Measurements from ENCODE around the gene SRSF11. TPM values are rescaled to one million over a fixed set of nuclear protein-coding genes. Genes with fewer than 3 reads are reported as not detected.
A peak's percentile ranks its signal among the peaks of the same experiment; 100 is the strongest.

SRSF11 gene
- total RNA-seq, 1 donor: 147 TPM

- H3K4me3 ChIP-seq (ENCODE audit: low read depth, low read length): no peak overlapping the region
- TF ChIP-seq CTCF (IDR thresholded peaks at IDR 0.05; ENCODE audit: insufficient read depth, low read depth, low read length): no peak
- no peak for DNase-seq (ENCODE audit: low read depth)
Measured at GRCh38 chr1:70195342-70195741, 25.8 kb upstream of the SRSF11 start.

DNA sequence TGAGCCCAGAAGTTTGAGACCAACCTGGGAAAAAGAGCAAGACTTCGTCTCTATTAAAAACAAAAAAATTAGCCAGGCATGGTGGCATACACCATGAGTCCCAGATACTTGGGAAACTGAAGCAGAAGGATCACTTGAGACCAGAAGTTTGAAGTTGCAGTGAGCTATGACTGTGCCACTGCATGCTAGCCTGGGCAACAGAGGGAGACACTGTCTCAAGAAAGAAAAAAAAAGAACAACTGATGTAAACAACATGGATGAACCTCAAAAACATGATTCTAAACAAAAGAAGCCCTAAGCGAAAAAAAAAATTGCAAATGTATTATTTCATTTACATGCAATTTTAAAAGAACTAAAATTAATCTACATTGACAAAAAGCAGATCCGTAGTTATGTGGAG lies 24.8 kb upstream of the SRSF11 start:
- no peak for TF ChIP-seq CTCF (IDR thresholded peaks at IDR 0.05; ENCODE audit: insufficient read depth, low read depth, low read length)
- DNase-seq (ENCODE audit: low read depth): no peak
- H3K4me3 ChIP-seq (ENCODE audit: low read depth, low read length): no peak overlapping the region

DNA sequence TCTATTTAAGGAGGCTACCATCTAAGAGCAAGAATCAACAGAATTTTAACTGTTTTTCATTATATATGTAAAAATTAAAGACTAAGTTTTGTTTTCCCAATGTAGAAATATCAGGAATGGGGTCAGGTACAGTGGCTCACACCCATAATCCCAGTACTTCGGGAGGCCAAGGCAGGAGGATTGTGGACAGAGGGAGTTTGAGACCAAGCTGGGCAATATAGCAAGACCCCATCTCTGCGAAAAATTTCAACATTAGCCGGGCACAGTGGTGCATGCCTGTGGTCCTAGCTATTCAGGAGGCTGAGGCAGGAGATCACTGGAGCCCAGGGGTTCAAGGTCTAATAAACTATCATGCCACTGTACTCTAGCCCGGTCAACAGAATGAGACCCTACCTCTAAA lies 21.1 kb upstream of the SRSF11 start:
- DNase-seq (ENCODE audit: low read depth): no peak
- no peak overlapping the region for H3K4me3 ChIP-seq (ENCODE audit: low read depth, low read length)
- TF ChIP-seq CTCF (IDR thresholded peaks at IDR 0.05; ENCODE audit: insufficient read depth, low read depth, low read length): no peak

GRCh38 chr1:70202173-70202758 lies 18.9 kb upstream of the SRSF11 start:
- no peak overlapping the region for H3K4me3 ChIP-seq (ENCODE audit: low read depth, low read length)
- DNase-seq (ENCODE audit: low read depth): no peak
- TF ChIP-seq CTCF (IDR thresholded peaks at IDR 0.05; ENCODE audit: insufficient read depth, low read depth, low read length): no peak

DNA sequence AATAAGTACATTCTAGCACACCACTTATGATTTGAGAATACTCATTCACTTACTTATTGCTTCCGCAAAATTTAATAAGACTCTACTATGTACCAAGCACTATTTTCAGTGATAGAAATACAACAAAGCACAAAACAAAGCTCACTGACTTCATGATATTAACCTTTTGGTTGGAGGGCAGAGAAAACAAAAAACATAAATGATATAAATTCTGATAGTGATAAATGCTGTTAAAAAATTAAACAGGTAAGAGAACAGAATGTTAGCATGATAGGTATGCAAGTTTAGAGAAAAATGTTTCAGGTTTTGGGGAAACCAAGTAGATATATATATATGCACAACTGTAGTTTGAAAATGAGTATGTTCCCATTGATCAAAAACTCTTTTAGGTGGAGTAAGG lies 17.0 kb upstream of the SRSF11 start:
- no peak for TF ChIP-seq CTCF (IDR thresholded peaks at IDR 0.05; ENCODE audit: insufficient read depth, low read depth, low read length)
- DNase-seq (ENCODE audit: low read depth): no peak
- peak overlapping the region; percentile 99 for H3K4me3 ChIP-seq (ENCODE audit: low read depth, low read length)

- DNase-seq (ENCODE audit: low read depth): peak; percentile 4
- peak overlapping the region; percentile 99 for H3K4me3 ChIP-seq (ENCODE audit: low read depth, low read length)
- TF ChIP-seq CTCF (IDR thresholded peaks at IDR 0.05; ENCODE audit: insufficient read depth, low read depth, low read length): no peak
Measured at GRCh38 chr1:70204600-70204999, 16.6 kb upstream of the SRSF11 start.

DNA sequence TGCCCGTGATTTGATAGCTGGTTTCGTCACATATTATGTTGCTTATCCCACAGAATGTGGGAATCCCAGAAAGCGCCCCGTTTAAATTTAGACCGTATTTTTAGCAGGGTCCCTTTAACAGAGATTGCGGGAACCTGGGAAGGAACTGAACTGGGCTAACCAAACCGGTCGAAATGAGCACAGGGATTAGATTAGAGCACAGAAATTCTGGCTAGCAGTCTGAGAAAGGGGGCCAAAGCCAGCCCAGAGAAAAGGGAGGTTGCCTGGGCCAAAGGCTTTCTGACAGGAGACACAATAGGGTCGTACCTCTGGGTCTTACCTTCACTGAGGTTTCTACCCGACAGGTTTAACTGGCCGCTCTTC lies 16.1 kb upstream of the SRSF11 start:
- no peak for DNase-seq (ENCODE audit: low read depth)
- TF ChIP-seq CTCF (IDR thresholded peaks at IDR 0.05; ENCODE audit: insufficient read depth, low read depth, low read length): no peak

More for the DNA sequence above, 16.1 kb upstream of the SRSF11 start:
- peak overlapping the region; percentile 99 for H3K4me3 ChIP-seq (ENCODE audit: low read depth, low read length)
